Hepatocyte (in vitro differentiated cells): ENCODE measurements around the gene PSMB8. TPM values are rescaled to one million over a fixed set of nuclear protein-coding genes. Genes with fewer than 3 reads are reported as not detected.

Experiments
- DNase-seq: peaks from one replicate; pipeline ENCODE4 v3.0.0-alpha.2; 2016; ENCODE audit warnings: low spot score
- H2AFZ ChIP-seq: fragments of 200-600 bp; sonication (generic); 2 replicates; pipeline ENCODE4 v1.6.0; 2016; ENCODE audit warnings: antibody characterized with exemption, mild to moderate bottlenecking
- H3K27ac ChIP-seq: fragments of 200-600 bp; sonication (generic); 2 replicates; pipeline ENCODE4 v1.5.1; 2016; ENCODE audit warnings: mild to moderate bottlenecking
- H3K27me3 ChIP-seq: fragments of 200-600 bp; sonication (generic); 2 replicates; pipeline ENCODE4 v1.6.1; 2016
- H3K36me3 ChIP-seq: fragments of 200-600 bp; sonication (generic); replicated peaks from 2 replicates; pipeline ENCODE4 v1.5.1; 2016; ENCODE audit warnings: low read depth; ENCODE audit not compliant: insufficient read depth
- H3K4me1 ChIP-seq: fragments of 200-600 bp; sonication (generic); 2 replicates; pipeline ENCODE4 v1.5.1; 2016; ENCODE audit warnings: mild to moderate bottlenecking, moderate library complexity; ENCODE audit not compliant: insufficient read depth
- H3K4me2 ChIP-seq: fragments of 200-600 bp; sonication (generic); 2 replicates; pipeline ENCODE4 v1.6.0; 2016
- H3K4me3 ChIP-seq: fragments of 200-600 bp; sonication (generic); 2 replicates; pipeline ENCODE4 v1.5.1; 2016; ENCODE audit warnings: mild to moderate bottlenecking
- H3K79me2 ChIP-seq: fragments of 200-600 bp; sonication (generic); 2 replicates; pipeline ENCODE4 v1.6.0; 2017; ENCODE audit warnings: mild to moderate bottlenecking
- H3K9me2 ChIP-seq: fragments of 200-600 bp; sonication (generic); replicated peaks from 2 replicates; pipeline ENCODE4 v1.6.0; 2017; ENCODE audit warnings: mild to moderate bottlenecking; ENCODE audit not compliant: insufficient read depth
- H3K9me3 ChIP-seq: fragments of 200-600 bp; sonication (generic); 2 replicates; pipeline ENCODE4 v1.5.1; 2016; ENCODE audit warnings: low read depth, mild to moderate bottlenecking
- H4K20me1 ChIP-seq: fragments of 200-600 bp; sonication (generic); 2 replicates; pipeline ENCODE4 v1.6.0; 2016; ENCODE audit warnings: mild to moderate bottlenecking; ENCODE audit not compliant: insufficient read depth, poor library complexity, severe bottlenecking
- EZH2 ChIP-seq: fragments of 200-600 bp; sonication (generic); IDR thresholded peaks from 2 replicates; pipeline ENCODE4 v1.6.1; 2016; ENCODE audit warnings: antibody characterized with exemption, mild to moderate bottlenecking, borderline replicate concordance
- EZH2phosphoT487 ChIP-seq: fragments of 200-600 bp; sonication (generic); IDR thresholded peaks from one replicate; pipeline ENCODE4 v1.6.1; 2018; ENCODE audit warnings: antibody characterized with exemption, mild to moderate bottlenecking, low read depth, moderate library complexity; ENCODE audit not compliant: unreplicated experiment, severe bottlenecking
- WGBS: methylation state at CpG from one replicate; pipeline ENCODE4 v1.1.6; 2016; ENCODE audit warnings: low lambda C conversion rate; ENCODE audit errors: missing lambda C conversion rate; 5-methylcytosine and 5-hydroxymethylcytosine counted together
- polyA plus RNA-seq: library from polyadenylated mRNA; unstranded; fragments of >200 nt; fragmentation: Nextera tagmentation; extraction: Ambion mirVana; gene quantifications from 2 replicates; pipeline ENCODE4 v1.2.1, GENCODE V29; 2016
- total RNA-seq: library from RNA; depleted of rRNA; stranded (reverse); fragments of >200 nt; gene quantifications from 2 replicates; pipeline ENCODE4 v1.2.3, GENCODE V29; 2014
- TF ChIP-seq, protein P1 (sequence below): fragments of 200-600 bp; sonication (generic); IDR thresholded peaks from 2 replicates; pipeline ENCODE4 v1.5.1; 2016; ENCODE audit warnings: antibody characterized with exemption, mild to moderate bottlenecking; ENCODE audit not compliant: poor library complexity

Gene PSMB8
- total and polyA plus RNA-seq, 2 experiments from 2014 or later, result 18.6 to 19.1 TPM

DNA sequence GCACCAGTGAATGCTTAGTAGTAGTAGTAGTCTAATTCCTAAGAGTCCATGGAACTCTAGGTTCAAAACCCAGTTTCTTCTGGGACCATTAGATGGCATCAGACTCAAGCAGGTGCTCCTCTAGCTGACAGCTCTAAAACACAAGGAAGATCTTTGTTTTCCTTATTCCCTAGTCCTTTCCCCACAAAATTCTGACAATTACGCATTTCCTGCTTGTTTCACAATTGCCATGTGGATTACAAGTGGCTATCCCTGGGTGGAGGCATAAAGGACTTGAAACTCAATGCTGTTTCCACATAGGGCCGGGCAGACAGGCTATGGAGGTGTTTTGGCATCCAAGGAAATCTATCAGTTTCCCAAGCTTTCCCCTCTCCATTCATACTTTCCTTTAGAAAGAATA, 17.9 kb downstream of the PSMB8 start:
- TF ChIP-seq EZH2phosphoT487, result no peak
- TF ChIP-seq, protein P1, sequence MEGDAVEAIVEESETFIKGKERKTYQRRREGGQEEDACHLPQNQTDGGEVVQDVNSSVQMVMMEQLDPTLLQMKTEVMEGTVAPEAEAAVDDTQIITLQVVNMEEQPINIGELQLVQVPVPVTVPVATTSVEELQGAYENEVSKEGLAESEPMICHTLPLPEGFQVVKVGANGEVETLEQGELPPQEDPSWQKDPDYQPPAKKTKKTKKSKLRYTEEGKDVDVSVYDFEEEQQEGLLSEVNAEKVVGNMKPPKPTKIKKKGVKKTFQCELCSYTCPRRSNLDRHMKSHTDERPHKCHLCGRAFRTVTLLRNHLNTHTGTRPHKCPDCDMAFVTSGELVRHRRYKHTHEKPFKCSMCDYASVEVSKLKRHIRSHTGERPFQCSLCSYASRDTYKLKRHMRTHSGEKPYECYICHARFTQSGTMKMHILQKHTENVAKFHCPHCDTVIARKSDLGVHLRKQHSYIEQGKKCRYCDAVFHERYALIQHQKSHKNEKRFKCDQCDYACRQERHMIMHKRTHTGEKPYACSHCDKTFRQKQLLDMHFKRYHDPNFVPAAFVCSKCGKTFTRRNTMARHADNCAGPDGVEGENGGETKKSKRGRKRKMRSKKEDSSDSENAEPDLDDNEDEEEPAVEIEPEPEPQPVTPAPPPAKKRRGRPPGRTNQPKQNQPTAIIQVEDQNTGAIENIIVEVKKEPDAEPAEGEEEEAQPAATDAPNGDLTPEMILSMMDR, result peak; percentile 48
- H3K4me1 ChIP-seq, result no peaks in the 10 kb centered on the region
- no peaks in the 10 kb centered on the region for H4K20me1 ChIP-seq
- H3K4me3 ChIP-seq, result no peak overlapping the region
- H3K79me2 ChIP-seq, result no peaks in the 10 kb centered on the region
- no peak overlapping the region for H2AFZ ChIP-seq
- no peaks in the 10 kb centered on the region for H3K27me3 ChIP-seq
- DNase-seq, result no peak
- no peaks in the 10 kb centered on the region for H3K9me3 ChIP-seq
- no peaks in the 10 kb centered on the region for H3K9me2 ChIP-seq
- no peak overlapping the region for H3K27ac ChIP-seq
- 59% methylated on average over 2 of the region's 2 CpGs for WGBS
- no peak overlapping the region for H3K4me2 ChIP-seq
- H3K36me3 ChIP-seq, result no peaks in the 10 kb centered on the region

DNA sequence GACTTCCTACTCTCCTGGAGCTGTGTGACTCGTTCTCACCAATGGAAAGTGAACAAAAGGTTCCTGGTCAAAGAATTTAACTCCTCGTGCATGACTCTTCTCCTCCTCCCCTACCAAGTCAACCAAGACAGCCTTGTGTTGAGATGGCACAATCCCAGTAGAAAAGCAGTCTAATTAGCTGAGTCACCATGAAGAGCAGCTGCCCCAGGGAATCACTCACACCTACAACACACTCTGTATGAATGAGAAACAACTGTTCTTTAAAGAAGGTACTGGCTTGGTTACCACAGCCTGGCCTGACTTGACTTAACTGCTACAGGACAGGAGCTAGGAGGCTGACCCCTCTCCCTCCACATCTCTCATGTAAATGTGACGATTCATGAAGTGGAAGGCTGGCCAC, 24.1 kb downstream of the PSMB8 start:
- H3K79me2 ChIP-seq, result no peaks in the 10 kb centered on the region
- no peaks in the 10 kb centered on the region for H3K27me3 ChIP-seq
- no peaks in the 10 kb centered on the region for H4K20me1 ChIP-seq
- H2AFZ ChIP-seq, result no peak overlapping the region
- no peak for DNase-seq
- H3K9me2 ChIP-seq, result no peaks in the 10 kb centered on the region
- no peaks in the 10 kb centered on the region for H3K4me1 ChIP-seq
- no peak overlapping the region for H3K4me3 ChIP-seq
- TF ChIP-seq EZH2phosphoT487 (no peak), EZH2 (no peak)
- TF ChIP-seq, protein P1, result no peak
- 68% methylated on average over 3 of the region's 3 CpGs for WGBS
- H3K36me3 ChIP-seq, result no peaks in the 10 kb centered on the region
- H3K9me3 ChIP-seq, result no peaks in the 10 kb centered on the region
- no peak overlapping the region for H3K4me2 ChIP-seq
- H3K27ac ChIP-seq, result no peak overlapping the region

DNA sequence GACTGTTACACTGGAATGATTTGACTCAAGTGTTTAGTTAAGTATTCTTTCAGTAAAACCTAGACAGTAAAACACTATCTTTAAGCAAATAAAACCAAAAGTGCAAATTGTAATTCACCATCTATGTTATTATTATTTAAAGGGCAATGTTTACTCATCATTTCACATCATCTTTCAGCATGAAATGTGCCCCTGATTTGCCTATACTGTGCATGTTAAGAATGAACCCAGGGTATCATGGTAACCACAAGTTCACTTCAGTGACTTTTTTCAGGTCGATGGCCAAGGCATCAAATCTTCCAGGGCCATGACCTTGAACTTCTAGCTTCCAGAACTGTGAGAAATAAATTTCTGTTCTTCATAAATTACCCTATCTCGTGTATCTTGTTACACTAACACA, 25.0 kb downstream of the PSMB8 start:
- Histone ChIP-seq H3K36me3 (no peaks in the 10 kb centered on the region), H3K27ac (no peak overlapping the region), H4K20me1 (no peaks in the 10 kb centered on the region), H3K9me2 (no peaks in the 10 kb centered on the region), H3K4me3 (no peak overlapping the region), H3K4me1 (no peaks in the 10 kb centered on the region), H3K4me2 (no peak overlapping the region), H3K79me2 (no peaks in the 10 kb centered on the region), H2AFZ (no peak overlapping the region), H3K9me3 (no peaks in the 10 kb centered on the region), H3K27me3 (no peaks in the 10 kb centered on the region)
- WGBS, result 75% methylated on average over 2 of the region's 2 CpGs
- TF ChIP-seq EZH2phosphoT487, result no peak
- TF ChIP-seq EZH2, result no peak
- TF ChIP-seq, protein P1, result no peak
- no peak for DNase-seq

DNA sequence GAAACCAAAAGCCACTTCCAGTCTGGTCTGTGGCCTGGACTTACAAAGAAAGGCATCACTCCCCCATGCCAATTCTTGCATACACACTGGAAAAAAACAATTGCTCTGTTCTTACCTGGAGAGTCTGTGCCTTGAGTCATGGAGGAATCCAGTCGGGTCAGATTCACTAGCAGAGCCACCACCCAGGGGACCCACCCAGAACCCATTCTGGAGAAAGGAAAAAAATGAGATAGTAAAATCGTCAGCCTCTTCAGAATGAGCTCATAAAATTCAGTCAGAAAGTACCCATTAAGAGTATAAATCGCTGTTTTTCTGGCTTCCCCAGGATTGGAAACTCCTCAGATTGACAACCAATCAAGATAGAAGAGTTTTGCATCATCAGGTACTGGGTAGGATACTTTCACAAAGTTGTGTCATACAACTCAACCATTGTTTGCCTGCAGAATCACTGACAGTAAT, 27.1 kb downstream of the PSMB8 start, which contains the start of gene HLA-DOB:
Gene HLA-DOB (minus strand): TSS at position 257 of the 459 bp plus-strand sequence. CDS start 51 bp downstream, at position 206.
- Histone ChIP-seq H3K36me3 (no peaks in the 10 kb centered on the region), H3K27ac (peak within 1 kb of the TSS; percentile 69), H3K4me3 (no peak within 1 kb of the TSS), H3K4me1 (no peaks in the 10 kb centered on the region), H3K9me3 (no peaks in the 10 kb centered on the region), H3K27me3 (no peaks in the 10 kb centered on the region), H2AFZ (no peak within 1 kb of the TSS), H3K79me2 (no peaks in the 10 kb centered on the region), H3K4me2 (no peak within 1 kb of the TSS), H3K9me2 (no peaks in the 10 kb centered on the region), H4K20me1 (no peaks in the 10 kb centered on the region)
- no peak for TF ChIP-seq EZH2
- 54% methylated on average over 3 of the region's 3 CpGs for WGBS
- DNase-seq, result peak; percentile 49
